ENCODE results near the gene ZNF343.

GRCh38 chr20:2527762-2528161 is 19.0 kb upstream of the ZNF343 start:
- no peak for TF ChIP-seq CTCF (IDR thresholded peaks at IDR 0.05 in 8 of 11, conservative IDR thresholded peaks at IDR 0.05 in 3 of 11)
- TF ChIP-seq POLR2AphosphoS5 (IDR thresholded peaks at IDR 0.05), result no peak

Measured in spleen (tissue), 7 donors.